ENCODE data around the gene CFTR.

Gene CFTR

DNA sequence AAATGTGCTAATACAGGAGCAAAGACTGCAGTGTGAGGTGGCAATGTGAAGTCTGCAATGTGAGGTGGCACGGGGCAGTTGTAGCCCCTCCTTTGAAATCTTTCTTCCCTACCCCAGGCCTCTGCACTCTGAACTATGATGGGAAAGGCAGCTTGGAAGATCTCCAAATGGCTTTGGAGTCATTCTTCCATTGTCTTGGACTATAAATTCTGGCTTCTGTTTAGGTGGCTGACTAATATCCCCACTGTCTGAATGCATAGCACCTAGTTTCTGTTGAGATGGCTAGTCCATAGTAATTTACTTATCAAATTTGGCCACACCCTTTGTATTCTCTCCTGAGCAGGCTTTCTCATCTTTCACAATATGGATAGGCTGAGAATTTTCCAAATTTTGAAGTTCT is 175.0 kb downstream of the CFTR start:
- DNase-seq: no peak

DNA sequence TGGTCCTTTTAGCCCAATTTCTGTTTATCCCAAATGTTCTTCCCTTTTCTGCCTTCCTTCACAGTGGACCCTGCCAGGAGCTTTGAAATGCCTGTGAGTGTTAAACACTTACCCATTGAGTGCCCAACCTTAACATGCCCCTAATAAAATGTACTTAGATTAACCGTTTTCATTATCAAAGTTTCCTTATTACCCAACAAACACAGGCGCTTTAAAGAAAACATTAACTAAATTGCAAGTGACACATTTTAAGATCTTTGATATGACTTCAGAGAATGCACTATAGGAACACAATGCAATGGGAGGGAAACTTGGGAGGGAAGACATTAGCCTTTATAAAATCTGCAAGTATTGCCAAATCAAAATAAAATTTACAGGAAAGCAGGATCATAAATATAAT is 177.0 kb downstream of the CFTR start:
- DNase-seq: no peak

DNA sequence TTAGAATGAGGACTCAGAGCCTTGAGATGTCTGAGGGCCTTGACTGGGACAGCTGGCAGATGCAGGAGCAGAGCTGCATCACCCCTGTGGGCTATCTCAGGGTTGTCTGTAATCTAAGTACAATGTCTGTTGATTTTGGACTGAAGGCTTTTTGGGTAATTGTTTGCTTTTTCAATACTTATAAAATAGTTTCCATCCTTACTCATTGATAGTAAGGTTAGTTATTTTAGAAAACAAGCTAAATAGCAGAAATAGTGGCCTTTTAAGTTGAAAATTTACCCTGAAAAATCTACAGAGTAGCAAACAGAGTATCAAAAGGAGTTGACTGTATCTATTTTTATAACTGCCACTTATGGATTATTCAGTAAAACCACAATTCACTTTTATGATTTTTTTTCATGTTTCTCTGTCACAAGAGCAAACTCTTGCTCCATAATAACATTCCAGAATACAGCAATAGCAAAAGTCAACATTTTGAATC is 179.7 kb downstream of the CFTR start:
- no peak for DNase-seq

DNA sequence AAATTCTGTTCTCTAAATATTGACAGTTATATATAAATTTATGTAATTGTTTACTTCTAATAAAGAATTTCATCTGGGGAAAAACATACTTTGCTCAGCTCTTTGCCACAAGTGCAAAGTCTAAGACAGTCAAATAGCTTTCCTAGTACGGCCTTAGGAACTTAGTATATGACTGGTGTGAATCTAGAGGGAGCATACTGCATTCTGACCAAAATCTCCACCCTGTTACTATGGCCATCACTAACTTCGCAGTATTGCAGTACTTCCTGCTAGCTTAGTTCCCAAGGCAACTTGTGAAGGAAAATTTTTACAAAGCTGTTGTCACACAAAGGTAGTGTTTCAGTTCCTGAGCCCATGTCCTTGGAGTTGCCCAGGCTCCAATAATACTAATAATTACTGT is 181.5 kb downstream of the CFTR start:
- DNase-seq: no peak

DNA sequence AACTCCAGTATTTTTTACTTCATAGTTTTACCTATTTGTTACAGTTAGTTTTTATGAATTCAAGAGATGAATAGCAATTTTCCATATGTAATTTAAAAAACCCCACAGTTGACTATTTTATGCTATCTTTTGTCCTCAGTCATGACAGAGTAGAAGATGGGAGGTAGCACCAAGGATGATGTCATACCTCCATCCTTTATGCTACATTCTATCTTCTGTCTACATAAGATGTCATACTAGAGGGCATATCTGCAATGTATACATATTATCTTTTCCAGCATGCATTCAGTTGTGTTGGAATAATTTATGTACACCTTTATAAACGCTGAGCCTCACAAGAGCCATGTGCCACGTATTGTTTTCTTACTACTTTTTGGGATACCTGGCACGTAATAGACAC is 184.2 kb downstream of the CFTR start:
- no peak for DNase-seq

DNA sequence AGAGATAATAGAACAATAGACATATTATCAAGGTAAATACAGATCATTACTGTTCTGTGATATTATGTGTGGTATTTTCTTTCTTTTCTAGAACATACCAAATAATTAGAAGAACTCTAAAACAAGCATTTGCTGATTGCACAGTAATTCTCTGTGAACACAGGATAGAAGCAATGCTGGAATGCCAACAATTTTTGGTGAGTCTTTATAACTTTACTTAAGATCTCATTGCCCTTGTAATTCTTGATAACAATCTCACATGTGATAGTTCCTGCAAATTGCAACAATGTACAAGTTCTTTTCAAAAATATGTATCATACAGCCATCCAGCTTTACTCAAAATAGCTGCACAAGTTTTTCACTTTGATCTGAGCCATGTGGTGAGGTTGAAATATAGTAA is 185.5 kb downstream of the CFTR start:
- no peak for DNase-seq

DNA sequence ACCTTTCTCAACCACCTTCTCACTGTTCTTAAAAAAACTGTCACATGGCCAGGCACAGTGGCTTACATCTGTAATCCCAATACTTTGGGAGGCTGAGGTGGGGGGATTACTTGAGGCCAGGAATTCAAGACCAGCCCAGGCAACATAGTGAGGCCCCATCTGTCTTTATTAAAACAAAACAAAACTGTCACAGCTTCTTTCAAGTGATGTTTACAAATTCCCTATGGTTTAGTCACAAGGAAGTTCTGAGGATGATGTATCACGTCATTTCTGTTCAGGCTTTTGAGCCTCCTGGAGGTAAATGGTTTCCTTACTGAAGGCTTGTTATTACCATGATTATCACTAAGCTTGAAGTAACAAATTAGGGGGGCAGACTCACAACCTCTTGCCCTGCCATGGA is 186.2 kb downstream of the CFTR start:
- no peak for DNase-seq

DNA sequence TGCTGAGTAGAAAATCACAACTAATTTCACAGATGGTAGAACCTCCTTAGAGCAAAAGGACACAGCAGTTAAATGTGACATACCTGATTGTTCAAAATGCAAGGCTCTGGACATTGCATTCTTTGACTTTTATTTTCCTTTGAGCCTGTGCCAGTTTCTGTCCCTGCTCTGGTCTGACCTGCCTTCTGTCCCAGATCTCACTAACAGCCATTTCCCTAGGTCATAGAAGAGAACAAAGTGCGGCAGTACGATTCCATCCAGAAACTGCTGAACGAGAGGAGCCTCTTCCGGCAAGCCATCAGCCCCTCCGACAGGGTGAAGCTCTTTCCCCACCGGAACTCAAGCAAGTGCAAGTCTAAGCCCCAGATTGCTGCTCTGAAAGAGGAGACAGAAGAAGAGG is 186.9 kb downstream of the CFTR start:
- DNase-seq: no peak

DNA sequence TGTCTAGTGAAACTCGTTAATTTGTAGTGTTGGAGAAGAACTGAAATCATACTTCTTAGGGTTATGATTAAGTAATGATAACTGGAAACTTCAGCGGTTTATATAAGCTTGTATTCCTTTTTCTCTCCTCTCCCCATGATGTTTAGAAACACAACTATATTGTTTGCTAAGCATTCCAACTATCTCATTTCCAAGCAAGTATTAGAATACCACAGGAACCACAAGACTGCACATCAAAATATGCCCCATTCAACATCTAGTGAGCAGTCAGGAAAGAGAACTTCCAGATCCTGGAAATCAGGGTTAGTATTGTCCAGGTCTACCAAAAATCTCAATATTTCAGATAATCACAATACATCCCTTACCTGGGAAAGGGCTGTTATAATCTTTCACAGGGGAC is 187.6 kb downstream of the CFTR start:
- no peak for DNase-seq

DNA sequence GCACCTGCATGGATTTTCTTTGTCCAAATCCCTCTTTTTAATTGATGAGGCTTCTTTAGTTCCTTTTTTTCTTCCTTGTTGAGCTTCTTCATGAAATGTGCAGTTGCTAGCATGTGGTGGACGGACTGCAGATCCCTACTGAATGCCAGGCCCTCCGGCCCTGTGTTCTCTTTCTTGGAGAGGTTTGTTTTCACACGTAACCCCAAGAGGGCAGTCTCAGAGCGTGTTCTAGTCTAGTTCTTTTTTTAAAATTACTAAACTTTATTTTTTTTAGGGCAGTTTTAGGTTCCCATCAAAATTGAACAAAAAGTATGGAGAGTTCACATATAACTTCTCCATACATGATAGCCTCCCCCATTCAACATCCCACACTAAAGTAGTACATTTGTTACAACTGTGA is 190.0 kb downstream of the CFTR start:
- DNase-seq: no peak

DNA sequence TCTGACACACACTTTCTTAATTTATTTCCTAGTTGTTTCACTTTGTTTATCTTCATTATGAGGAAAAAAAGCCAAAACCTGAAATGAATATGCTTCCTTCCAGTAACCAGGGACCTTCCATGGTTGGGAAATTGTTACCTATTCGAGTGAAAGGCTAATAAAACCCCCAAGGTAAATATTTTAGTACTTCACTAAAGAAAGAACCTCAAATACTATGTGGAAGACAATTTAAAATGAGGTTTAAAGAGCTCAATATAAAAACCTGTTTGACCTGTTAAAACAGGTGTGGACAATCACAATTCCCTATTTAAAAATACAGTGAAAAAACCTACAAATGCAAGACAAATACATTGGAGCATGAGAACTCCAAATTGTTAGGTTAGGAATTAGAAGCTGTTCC is 192.6 kb downstream of the CFTR start:
- no peak for DNase-seq

DNA sequence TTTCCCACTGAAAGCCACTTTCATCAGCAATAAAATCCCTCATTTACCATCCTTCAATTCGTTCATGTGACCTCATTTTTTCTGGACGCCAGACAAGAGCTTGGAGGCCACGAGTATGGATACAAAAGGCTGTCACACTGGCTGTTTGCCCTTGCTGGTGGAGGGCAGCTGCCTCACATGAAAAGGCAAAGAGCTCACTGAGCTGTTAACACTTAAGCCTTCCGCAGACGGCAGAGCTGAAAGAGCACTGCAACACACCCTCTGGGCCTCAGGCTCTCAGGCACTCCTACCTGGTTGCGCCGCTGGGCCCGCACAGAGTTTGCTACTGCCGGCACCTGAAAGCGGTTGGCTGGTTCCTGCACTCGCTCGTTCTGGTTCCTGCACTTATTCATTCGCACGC is 193.5 kb downstream of the CFTR start:
- DNase-seq: no peak

DNA sequence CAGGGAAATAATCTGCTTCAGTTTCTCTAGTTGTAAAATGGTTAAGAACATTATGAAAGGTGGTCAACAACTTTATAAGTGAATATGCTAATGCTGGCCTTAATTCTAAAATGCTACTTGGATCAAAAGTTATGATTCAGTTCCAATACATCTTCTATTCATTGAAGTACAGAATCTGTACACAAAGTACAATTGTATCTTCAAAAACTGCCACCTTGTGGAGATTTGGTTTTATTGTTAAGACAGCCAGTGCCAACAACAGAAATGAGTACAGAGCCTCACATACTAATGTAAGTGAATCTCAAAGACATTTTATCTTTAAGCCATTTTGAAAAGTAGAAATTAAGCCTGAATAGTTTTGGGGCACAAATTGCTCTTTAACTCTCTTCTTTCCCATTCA is 194.0 kb downstream of the CFTR start:
- no peak for DNase-seq

DNA sequence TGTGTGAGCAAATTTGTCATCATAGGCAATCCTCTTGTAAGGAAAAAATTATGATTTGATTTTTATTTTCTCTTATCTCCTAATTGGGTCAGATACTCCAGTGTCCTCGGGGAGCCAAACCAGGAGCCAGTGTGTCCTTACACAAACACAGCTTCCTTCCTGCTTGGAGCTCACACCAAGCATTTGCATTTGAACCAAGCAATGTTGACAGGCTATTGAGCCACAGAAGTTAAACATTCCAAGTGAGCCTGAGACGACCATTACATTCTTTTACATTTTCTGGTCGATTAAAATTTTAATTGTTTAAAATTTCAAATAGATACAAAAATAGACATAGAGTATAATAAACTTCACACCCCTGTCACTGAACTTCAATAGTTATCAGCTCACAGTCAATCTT is 194.8 kb downstream of the CFTR start:
- no peak for DNase-seq

DNA sequence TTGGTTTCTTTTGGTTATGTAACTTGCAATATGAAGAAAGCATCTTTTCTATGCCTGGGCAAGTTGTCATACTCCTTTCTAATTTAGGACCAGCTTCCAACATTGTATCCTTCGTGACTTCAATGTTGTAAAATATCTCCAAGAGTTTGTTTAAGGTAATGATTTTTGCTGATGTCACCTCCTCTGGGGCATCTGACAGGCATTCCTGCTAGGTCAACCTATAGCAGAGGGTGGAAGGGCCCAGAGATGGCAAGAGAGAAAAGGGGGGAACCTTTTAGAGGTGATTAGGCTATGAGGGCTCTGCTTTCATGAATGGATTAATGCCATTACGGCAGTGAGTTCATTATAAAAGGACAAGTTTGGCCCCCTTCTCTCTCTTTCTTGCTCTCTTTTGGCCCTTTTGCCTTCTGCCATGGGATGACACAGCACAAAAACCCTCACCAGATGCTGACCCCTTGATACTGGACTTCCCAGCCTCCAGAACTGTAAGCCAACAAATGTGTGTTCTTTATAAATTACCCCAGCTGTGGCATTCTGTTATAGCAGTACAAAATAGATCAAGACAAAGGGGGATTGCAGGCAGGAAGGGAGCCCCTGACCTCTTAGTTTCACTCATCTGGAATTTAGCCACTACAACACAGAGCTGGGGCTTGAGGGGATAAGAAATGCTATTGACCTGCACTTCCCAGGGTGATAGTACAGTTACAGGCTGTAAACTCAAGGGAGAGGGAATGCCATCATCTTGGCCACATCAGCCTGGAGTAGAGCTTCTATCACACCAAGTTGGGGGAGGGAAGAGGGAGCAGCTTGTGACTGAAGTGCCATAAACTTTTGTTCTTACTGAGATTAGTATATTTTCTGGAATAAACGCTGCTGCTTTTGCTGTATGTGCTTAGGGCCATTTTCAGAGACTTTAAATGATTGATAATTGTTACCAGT is 195.9 kb downstream of the CFTR start:
- DNase-seq: no peak

DNA sequence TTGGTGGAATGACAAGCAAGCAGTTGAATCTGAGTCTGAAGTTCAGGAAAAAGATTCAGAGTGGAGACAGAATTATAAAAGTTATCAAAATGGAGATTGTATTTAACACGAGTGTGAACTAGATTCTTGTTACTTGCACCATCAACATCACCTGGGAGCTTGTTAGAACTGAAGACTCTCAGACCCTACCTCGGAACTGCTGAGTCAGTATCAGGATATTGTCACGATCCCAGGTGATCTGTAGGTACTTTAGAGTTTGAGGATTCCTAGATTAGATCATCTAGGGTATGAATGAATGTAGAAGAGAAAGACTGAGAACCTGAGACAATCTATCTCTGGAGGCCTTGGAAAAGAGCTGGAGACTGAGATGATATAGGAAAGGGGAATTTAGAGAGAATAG is 199.3 kb downstream of the CFTR start:
- DNase-seq: no peak

DNA sequence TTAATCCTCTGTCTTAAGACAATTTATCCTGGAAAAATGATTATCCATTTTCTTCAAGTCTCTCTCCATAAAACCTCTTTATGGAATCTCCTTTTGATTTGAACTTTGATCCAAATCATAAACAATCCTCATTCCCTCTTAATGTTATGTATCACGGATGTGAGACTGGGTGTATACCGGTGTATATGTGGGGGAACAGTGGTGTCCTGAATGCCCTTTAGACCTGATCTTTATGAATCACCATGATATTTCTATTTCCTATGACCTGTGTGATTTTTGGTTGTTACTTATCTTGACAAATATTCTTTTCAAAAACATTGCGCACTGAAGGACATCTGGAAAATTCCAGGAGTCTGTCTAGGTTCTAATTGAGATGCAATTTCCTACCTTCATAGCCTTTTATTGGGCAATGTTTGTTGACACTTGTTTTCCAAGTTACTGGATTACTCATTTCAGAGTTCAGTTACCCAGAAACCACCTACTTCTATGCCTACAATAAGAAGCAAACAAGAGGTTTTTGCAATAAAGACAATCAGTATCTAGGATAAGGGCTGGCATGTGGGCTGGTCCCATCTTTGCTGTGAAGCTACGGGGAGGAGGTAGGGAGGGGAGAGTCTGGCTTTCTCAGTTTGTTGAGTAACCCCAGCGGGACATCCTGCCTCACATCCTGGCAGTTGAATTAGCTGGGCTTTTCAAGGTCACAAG is 203.0 kb downstream of the CFTR start:
- no peak for DNase-seq

DNA sequence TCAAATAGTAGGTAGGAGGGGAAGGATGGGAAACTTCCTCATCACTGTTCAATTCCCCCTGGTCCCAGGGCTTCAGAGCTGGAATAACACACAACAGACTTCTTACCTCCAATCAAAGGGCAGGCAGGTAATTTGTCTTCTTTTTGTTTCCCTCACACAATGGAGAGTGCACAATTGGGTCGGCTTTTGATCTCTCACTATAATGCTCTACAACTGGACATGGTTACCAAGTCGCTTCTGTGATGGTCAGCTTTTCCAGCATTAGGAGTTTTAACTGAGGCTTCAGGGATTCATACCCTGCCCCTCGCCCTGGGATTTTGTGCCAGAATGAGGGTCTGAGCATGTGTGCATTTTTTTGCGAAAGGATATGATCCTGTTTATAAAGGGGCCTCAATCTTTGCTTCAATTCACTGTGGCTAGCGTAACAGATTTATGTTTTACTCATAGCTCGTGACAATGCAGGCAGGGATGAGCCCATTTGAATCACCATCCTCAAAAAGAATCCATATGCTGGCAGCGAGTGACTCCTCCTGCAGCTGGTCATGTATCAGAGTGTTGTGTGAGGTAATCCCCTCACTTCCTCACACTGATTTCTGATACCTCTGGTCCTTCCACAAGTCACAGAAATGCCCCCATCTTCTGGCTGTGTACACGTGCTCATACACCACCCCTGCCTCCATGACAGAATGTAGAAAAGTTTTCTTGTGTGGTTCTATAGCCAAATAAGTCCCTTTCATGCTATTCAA is 203.8 kb downstream of the CFTR start:
- no peak for DNase-seq

DNA sequence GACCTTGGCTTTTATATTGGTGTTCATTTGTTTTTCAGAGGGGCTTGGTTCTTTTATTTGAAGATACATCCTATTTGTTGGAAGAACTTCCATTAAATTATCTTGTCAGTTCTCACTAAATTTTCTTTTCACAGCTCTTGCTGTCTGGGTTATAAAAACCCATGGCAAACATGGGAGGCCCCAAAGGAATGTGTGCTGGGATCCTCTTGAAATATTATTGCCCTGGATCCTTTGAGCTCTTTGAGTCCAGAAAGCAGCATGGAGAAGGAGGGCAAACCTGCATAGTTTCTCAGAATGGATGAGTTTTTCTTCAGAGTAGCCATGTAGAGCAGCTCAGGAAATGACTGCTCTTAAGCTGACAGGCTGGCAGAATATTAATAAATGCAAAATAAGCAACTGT is 206.0 kb downstream of the CFTR start:
- no peak for DNase-seq

DNA sequence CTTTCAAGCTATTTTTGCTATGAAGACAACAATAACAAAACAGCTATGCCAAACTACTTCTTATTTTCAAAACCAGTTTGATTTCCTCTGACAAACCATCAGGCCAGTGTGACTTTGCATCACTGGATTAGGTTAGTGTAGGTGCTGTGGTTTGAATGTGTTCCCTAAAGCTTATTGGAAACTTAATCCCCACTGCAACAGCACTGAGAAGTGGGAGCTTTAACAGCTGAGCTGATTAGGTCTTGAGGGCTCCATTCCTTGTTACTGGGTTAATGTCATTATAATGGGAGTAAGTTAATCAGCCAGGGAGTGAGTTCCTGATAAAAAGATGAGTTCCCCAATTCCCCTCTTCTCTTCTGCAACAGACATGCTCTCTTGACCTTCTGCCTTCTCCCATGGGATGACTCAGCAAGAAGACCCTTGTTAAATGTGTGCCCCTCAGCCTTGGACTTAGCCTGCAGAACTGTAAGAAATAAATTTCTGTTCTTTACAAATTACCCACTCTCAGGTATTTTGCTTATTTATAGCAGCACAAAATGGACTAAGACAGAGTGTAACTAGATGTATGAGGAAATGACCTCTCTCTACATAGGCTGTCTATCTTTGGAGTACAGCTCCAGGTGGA is 206.6 kb downstream of the CFTR start:
- no peak for DNase-seq

DNA sequence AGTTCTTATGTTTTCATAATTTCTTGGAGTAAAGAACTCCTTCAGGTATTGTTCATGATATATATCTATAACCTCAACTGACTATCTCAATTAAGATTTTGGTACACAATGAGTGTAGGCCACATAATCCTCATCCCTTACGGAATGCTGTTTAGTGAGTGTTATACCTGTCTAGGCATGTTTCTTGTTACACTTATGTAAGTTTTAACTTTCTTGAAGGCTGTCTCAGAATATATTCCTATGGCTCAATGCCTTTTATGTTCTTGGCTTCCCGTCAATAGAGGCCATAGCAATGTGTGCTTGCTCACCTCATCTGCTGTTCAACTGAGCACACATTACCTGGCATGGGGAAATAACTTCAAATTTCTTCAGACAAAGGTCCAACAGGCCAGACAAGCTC is 208.3 kb downstream of the CFTR start:
- DNase-seq: no peak

DNA sequence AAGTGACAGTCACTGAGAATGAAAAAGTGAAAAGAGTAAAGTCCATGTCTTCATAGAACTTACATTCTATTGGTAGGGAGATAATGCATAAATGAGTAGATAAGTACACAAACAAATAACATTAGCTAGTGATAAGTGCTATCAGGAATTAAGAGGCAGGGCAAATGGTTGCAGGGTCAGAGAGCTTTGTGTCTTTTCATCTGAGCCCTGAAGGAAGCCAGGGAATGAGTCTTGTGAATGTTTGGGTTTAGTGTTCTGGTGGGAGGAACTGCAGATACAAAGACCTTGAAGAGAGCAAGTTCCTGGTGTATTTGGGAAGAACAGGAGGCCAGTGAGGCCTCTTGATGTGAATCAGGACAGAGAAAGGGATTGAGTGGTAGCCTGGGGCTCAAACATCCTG is 209.6 kb downstream of the CFTR start:
- no peak for DNase-seq

DNA sequence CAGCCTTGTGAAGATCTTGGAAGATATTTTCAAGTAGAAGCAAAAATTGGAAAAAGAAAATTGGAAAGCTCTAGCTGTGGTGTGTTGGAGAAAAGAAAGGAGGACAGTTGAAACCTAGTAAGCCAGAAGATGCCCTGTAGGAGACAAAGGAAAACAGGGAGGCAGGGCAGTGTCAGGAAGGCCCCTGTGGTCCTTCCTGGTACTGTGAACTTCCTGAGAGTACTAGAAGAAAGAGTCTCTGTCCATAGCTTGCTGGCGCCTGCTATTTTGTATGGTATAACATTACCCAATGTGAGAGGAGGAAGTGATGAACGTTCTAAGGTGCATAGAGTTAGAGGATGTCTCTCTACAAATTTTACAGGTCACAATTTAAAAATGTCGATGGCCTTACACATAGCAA is 210.3 kb downstream of the CFTR start:
- no peak for DNase-seq

All from activated CD8-positive, alpha-beta memory T cell treated with anti-CD3 and anti-CD28 coated beads, Interleukin-2, amount 50 U/mL, for 48 hours (primary cell).